GM18520 (cell line): Measurements from ENCODE around the gene LTC4S.

Experiments
- ATAC-seq: cut with Tn5 transposase; IDR thresholded peaks from one replicate; pipeline ENCODE4 v1.9.1; 2021; ENCODE audit not compliant: unreplicated experiment

The LTC4S gene

DNA sequence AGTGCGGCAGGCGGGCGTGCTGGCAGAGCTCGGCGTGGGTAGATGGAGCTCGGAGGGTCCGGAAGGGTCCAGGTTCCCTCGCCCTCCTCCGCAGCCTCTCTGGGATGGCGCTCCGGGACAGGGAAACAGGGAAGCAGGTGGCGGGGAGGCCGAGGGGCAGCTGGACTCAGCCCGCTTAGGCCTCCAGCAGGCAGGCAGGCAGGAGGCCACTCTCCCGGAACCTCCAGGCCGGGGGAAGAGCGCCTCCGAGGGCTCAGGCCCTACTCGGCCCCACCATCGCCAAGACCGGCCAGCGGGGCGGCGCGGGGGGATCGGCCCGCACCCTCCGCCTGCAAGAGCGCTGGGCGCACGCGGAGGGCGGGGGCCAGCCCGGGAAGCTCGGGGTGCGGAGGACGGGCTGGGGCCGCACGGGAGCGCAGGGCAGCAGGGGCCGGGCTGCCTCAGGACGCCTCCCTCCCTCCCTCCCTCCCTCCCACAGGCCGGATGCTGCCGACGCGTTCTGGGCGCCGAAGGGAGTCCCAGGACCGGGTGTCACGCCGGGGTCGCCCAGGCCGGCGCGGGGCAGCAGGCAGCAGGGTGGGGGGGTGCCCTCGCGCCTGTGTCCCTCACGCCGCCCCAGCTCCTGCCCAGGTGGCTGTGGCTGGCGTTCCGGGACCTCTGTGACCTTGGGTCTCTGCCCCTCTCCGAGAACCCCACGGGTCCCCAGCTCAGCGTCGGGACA lies 11.9 kb downstream of the LTC4S start:
- ATAC-seq: peak; percentile 18

DNA sequence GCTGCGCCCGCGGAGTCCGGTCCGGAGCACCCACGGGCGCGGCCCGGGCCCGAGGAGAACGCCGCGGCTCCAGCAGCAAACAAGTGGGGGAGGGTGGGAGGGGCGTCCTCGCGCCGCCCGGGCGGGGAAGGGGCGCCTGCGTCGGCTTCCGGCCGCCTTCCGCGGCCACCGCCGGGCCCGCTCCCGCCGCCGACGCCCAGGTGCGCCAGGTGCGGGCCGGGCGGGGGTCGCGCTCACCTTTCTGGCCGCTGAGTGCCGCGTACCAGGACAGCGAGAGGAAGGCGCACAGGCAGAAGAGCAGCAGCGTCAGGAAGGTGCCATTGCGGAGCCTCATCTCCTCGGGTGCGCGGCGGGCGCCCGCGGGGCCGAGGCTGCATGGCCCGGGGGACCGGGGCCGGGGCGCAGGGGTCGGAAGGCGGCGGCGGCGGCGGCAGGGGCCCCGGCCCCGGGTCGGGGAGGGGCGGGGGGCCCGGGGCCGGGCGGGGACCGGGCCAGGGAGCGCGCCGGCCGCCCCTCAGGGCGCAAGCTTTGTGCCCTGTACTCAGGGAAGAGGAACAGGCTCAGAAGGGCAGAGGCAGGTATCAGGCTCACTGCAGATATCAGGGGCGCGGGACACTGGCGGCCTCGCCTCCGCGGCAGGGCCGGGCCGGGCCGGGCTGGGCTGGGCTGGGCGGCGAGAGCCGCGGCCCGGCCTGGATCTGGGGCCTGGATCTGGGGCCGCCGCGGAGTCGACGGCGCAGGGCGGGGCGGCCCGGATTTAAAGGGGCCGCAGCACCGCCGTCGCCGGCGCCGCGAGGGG lies 12.7 kb downstream of the LTC4S start, which contains the start of gene MGAT4B:
TSS of gene MGAT4B (minus strand) at position 617 of the 799 bp plus-strand sequence. CDS start at position 334, 283 bp downstream.
- ATAC-seq: peak; percentile 56

DNA sequence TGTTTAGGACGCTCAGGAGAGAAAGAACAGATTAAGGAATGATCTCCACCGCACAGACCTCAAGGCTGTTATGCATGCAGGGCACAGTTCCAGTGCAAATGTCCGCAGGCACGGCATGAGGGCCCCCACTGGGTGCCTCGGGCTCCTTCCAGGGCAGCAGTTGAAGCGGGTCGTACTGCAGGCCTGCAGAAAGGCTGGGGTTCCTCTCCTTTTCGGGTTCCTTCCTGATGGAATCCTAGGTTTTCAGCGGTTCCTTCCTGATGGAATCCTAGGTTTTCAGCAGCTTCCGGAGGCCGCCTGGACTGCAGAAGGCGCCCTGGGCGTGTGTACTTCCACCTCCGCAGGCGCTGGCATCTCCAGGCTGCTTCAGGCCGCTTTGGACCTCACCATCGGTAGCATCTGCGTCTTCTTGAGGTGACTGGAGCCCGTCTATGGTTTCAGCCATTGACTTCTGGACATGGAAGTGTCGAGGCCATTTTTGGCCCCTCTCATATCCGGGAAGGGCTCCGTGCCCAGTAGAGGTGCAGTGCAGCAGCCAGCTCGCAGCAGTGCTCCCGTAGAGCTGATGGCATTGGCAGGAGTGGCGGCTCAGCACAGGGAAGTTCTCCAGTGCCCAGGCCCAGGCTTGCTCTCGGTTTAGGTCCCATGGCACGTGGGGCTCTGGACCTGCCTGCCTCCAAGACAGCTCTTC lies 18.5 kb downstream of the LTC4S start:
- ATAC-seq: no peak

DNA sequence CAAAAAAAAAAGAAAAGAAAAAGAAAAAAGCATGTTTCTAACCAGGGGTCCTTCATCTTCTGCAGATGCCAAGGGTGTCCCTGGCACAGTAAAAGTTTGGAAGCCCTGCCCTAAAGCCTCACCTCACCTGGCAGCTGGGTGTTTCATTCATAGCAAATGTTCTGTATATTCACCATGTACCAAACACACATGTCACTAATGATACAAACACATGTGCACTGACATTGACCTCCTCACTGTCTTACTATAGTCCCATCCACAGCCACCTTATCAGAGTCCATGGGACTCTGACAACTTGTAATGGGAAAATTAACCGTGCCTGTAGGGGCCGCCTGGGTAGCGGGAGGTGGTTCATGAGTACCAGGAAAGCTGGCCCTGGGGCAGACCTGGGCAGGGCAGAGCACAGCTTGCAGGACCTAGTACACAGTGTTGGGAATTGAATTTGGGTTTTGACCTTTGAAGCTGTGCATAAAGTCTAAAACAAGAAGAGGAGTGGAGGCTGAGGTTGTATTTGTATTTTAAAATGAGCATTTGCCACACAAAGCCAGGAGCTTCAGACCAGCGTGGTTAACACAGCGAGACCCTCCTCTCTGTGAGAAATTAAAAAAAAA lies 19.3 kb downstream of the LTC4S start:
- no peak for ATAC-seq

DNA sequence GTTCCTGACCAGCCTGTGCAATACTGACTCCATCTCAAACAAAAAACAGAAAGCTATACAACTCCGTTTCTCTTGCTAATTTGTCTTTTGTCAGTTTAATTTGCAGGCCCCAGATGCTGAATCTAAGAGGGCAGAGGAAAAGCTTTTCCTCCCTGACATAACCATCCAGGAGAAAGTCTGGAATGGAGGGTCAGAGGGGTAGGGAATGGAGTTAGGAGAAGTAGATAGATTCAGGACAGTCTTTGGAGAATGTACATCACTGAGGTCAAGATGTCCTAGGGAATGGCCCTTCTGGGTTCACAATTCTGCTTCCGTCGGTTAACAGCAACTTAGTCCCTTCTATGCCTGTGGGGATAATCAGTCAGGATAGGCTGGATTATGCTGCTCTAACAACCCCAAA lies 20.3 kb downstream of the LTC4S start:
- no peak for ATAC-seq

DNA sequence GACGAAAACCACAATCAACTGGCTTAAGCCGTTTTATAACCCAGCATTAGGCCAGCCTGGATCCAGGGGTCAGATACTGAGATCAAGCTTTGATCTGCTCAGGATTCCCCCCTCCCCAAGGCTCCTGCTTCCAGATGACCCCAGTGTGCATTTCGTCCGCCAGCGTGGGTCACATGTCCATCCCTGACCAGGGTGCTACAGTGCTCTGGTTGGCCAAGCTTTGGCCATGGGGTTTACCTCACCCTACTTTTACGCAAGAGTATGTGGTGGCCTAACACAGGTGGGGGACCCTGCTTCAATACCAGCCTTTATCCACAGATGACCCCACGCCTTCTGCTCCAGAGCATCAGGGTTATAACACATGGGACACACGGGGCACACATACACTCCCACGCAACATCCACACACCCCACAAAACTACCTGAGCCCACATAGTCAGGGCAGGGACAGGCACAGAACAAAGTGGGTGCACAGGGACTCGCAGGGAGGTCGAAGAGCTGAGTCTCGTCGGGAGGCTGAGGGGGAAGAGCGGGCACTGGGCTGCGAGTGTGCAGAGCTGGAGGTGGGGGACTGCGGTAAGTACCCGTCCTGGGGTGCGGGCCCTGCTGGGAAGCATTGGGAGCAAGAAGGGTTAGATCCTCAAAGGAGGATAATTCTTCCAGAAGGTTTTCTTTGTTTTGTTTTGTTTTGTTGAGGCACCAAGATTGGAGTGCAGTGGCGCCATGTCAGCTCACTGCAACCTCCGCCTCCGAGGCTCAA lies 21.9 kb downstream of the LTC4S start:
- ATAC-seq: no peak

DNA sequence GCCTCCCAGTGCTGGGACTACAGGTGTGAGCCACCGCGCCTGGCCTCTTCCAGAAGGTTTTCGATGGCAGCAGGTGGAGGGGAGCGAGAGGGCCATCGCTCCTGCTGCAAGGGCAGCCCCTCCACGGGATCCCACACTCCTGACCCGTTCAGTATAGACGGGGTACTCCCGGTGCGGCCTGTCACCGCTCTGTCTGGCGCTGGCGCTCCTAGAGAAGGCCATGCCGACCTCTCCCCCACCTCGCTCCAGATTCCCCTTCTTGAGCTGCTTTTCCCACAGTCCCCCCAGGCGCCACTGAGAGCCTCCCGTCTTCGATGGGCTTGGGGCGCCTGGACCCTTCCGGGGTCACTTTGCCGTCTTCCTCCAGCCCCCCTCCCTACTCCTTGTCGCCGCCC lies 22.6 kb downstream of the LTC4S start:
- no peak for ATAC-seq

DNA sequence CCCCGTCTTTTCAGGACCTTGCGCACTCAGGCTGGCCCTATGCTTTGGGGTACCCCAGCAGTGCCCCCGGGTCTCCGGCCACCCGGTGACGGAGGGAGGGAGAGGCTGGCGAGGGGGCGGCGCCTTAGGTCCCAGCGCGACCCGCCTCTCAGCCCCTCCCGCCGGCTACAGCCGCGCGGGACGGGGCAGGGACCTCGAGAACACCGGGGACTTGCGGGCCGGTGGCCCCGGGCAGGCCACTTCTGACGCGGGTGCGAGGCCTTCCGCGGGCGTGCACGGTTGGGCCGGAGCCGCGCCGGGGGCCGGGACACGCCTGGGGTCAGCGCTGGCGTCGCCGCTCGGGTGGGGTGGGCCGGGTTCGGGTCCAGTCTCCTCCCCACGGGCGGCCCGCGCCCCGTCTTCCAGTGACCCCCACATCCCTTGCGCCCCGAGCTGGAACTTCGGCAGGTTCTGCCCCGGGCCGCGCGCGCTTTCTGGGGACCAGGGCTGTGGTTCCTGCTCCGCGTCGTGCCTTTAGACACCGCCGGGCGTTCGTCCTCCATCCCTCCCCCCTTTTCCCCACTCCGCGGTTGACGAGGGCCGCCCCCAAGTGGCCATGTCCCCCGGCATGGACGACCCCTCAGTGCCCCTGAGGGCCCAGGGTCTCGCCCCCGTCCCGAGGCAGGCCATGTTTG lies 23.1 kb downstream of the LTC4S start:
- no peak for ATAC-seq

DNA sequence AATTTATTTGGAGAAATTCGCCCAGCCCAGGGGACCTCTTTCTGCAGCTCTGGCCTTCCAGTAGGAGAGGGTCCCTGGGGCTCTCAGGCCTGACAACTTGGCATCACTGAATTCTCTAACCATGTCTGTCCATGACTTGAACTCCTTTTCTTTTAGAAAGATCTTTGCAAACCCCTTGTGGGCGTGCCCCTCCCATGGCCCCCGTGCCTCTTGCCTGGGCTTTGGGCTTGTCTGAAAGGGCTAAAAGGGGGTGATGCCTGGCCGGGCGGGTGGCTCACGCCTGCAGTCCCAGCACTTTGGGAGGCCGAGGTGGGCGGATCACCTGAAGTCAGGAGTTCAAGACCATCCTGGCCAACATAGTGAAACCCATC lies 23.7 kb downstream of the LTC4S start:
- no peak for ATAC-seq

DNA sequence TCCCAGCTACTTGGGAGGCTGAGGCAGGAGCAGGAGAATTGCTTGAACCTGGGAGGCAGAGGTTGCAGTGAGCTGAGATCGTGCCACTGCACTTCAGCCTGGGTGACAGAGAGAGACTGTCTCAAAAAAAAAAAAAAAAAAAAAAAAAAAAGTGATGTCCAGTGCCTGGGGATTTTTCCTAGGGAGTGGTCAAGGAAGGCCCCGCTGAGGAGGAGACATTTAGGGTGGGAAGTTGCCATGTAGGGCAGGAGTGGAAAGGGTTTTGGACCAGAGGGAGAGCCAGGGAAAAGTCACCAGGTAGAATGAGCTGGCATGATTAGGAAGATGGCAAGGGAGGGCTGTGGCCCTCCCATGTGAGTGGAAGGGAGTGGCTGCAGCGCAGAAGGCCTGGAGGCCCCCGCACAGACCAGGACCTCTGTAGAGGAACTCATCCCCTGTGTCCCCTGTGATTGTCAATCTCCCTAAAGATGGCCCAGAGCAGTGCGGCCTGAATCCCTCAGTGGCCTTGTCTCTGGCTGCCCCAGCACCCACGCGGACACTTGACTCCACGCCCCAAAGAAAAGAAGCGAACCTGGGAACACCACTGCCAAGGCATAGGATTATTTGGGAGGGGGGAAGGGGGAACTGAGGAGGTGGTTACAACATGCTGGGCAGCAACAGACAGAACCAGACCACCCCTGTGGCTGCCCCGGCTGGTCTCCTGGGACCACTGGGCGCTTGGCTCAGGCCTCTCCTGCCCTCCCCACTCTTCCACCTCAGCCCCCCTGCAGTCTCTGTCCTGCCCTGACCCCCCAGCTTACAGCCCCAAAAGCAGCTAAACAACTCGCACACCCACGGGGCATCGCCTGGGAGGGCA lies 24.3 kb downstream of the LTC4S start:
- ATAC-seq: no peak

DNA sequence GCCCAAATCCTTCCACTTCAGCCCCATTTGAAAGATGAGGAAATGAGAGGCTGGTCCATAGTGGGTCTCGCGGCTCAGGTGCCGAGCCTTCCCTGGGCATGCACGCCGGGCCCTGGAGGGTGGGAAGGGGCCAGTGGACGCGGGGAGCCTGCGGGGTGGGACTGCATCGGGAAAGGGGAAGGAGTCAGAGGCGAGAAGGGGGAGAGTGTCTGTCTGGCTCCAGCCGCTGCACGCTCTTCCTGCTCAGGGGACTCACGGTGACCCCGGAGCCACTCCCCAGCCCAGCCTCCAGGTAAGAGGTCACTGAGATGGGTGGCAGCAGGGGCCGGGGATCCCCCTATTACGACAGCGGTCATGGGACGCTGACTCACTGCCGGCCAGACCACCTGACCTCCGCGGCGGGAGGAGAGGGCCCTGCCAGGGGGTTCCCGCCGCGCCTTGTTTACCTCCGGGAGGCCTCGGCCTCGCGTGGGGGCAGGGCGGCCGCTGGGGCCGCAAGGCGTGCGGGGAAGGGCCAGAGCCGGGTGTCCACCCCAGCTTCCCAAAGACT lies 25.0 kb downstream of the LTC4S start:
- ATAC-seq: peak; percentile 39

DNA sequence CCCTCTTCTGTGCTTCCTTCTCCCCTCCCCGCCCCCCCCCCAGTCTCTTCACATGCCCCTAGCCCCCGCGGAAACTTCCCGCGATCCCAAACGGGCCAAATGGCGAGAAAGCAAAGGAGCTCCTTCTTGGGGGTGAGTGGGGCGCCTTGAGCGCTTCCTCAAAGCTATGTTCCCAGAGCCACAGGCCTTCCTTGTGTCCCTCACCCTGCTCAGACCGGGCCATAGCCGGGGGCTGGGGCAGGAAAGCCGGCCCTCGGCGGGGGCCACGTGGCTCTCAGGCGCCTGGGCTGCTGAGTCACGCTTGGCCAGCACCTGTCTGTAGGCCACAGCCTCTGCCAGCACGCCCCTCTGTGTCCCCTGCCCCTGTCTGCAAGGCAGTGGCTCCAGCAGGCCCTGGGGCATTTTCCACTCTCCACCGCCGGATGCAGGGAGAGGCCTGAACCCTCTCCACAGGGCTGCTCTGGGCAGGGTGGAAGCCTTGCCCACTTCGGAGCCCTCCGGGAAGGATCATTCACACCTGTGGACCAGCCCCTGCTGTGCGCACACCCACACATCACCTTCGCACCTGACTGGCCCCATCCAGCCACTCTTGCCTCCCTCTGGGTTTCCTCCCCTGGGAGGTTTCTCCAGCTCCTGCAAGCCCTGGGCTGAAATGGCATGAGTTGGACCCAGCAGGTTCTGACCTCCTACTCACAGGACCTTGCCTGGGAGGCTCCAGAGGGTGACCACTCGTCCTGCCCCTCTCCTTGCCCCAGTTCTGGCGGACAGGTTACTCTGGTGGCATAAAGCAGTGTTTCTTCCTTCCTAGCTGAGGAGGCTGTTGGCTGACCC lies 25.7 kb downstream of the LTC4S start:
- ATAC-seq: no peak

DNA sequence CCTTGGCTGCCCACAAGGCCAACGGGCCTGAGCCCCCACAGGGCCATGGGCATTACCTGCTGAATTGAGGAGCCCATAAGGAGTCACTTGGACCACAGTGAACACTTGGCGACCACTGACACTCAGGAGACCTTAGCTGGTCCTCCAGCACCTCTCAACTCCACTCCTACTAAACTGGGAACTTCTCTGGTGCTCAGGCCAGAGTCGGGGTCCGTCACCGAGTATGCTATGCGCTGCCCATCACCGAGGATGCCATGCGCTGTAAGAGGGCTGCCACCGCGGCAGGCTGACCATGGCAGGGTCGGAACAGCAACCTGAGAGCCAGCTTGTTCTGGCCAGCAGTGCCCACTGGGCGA lies 26.3 kb downstream of the LTC4S start:
- no peak for ATAC-seq

DNA sequence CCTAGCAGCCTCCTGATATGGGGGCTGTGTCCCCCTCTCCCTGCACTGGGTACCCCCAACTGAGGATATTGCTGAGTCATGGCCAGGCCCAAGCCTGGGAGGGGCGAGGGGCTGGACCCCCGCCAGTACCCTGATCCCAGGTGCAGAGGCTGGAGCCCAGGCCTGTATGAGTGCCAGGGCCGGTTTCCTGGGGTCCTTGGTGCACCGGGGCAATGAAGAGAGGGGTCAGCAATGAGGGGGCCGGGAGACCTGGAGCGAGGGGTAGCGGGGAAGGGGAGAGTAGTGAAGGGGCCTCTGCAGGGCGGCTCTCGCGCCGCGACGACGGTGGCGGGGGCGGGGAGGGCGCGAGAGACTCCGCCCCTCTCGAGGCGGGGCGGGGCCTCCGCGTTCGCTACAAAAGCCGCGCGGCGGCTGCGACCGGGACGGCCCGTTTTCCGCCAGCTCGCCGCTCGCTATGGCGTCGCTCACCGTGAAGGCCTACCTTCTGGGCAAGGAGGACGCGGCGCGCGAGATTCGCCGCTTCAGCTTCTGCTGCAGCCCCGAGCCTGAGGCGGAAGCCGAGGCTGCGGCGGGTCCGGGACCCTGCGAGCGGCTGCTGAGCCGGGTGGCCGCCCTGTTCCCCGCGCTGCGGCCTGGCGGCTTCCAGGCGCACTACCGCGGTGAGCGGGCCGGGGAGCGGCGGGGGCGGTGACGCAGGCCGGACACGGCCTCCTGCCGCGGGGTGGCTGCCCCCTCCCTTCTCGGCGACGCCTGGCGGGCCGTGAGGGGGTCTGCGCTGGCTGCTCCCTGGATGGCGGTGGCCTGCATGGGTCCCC lies 26.9 kb downstream of the LTC4S start, which contains the start of gene SQSTM1:
TSS of gene SQSTM1 (plus strand) at position 423 of the 815 bp plus-strand sequence. CDS start at position 455, 32 bp downstream.
- ATAC-seq: peak; percentile 27

DNA sequence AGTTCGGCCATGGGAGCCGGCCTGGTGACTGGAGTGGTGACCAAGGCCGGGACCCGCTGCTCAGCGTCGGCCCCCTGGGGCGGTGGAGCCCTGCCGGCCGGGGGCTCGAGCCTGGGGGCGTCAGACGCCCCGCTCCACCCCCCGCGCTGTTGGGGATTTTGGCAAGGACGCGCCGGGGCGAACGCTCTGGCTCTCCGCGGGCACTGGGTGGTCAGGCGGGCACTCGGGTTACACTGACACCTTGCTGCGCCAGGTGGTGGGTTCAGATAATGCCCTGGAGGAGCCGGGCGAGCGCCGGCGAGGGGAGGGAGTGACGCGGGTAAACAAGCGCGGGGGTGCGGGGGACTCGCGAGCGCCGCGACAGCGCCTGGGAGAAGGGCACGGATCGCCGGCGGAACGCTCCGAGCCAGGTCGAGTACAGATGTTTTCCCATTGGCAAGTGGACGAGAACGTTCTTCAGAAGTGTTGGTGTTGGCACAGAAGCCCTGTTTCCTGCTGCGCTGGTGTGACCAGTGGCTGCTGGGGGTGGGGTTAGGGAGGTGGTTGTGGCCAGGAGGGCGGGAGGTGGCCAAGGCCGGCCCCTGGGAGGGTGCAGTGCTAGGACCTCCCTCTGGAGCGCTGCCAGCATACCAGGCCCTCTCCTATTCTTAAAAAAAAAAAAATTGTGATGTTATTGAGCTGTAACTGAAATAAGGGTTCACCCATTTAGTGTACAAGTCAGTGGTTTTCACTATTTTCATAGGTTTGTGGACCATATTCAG lies 27.7 kb downstream of the LTC4S start:
- ATAC-seq: peak; percentile 23

DNA sequence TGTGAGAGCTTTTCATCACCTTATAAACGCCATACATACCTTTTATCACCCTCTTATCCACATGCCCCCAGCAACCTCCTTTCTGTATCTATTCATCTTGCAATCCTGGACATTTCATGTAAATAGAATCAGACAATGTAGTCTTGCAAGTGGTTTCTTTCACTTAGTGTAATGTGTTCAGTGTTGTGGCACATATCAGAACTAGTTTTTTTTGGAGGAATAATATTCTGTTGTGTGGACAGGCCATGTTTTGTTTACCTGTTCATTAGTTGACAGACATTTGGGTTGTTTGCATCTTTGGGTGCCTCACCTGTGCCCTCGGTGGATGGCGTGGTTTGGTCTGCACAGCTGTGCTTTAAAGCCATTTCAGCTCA lies 28.3 kb downstream of the LTC4S start:
- ATAC-seq: no peak
